GOT3 (cell line): Measurements from ENCODE around the gene KCNA2.

Source experiments
- DNase-seq: peaks from one replicate; lab custom pipeline; 2025; ENCODE audit warnings: mixed read lengths; lab: John Stamatoyannopoulos, UW

Gene KCNA2

DNA sequence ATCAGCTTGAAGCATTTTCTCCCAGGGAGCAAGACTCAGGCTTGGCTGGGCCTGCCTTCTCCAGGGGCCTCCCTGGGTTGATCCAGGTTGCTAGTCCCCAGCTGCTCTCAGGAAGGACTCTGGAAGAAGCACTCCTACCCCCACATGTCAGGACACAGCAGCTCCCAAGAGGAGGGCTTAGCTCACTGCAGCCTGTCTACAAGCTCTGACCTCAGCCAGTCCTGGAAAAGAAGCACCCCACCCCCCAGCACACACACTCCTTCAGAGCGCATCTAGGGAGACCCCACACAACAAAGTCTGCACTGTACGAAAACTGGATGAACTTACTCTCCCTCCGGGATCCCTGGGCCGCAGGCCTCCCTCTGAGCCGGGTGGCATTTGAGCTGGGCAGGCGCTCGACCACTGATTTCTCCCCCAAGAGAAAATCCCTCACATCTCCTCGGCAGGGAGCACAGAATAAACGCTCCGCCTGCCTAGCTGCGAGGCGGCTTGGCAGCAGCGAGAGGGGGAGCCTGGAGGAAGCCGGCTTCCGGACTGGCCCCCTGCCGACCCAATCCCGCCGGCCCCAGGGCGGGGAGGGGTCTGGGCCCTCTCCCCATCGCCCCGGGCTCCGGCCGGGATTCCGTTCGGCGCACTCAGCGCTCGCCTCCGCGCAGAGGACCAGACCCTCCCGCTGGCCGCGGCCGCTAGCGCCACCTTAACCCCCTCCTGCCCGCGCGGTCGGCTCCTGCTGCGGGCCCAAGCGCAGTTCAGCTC is at the start of gene KCNA2:
TSS of gene KCNA2 (minus strand) at position 458 of the 756 bp plus-strand sequence. CDS start 1,576 bp downstream, outside the sequence.
- DNase-seq = no peak

DNA sequence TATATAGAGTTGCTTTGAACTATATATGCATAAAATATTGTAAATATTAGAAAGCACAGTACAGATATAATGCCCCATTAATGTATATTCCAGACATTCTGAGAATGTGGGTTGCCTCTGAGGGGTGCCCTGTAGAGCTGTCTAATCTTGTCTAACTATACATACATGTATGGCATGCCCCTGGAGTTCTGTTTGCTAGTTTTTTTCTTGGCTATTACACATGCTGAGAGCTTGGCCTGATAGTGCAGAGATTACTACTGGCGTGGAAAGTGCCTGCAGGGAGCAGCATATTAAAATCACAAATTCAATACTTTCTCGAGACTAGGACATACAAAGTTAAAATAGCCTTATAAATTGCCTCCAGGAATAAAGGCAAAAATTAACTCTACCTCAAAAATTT is 44.5 kb upstream of the KCNA2 start:
- DNase-seq = no peak

DNA sequence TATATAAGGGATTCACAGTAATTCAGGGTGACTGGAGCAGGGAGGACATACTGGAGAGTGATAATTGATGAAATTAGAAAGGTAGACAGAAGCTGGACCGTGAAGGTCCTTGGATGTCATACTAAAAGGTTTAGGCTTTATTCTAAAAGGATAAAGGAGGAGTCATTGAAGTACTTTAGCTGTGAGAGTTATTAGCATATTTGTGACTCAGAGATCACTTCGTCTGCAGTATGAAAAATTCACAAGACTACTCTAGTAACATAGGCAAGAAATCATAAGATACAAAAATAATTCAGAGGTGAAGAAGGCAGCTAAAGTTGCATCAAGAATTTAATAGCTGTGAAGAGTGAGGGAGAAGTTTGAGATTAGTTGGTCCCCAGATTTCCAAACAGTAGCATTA is 42.3 kb upstream of the KCNA2 start:
- DNase-seq = no peak

DNA sequence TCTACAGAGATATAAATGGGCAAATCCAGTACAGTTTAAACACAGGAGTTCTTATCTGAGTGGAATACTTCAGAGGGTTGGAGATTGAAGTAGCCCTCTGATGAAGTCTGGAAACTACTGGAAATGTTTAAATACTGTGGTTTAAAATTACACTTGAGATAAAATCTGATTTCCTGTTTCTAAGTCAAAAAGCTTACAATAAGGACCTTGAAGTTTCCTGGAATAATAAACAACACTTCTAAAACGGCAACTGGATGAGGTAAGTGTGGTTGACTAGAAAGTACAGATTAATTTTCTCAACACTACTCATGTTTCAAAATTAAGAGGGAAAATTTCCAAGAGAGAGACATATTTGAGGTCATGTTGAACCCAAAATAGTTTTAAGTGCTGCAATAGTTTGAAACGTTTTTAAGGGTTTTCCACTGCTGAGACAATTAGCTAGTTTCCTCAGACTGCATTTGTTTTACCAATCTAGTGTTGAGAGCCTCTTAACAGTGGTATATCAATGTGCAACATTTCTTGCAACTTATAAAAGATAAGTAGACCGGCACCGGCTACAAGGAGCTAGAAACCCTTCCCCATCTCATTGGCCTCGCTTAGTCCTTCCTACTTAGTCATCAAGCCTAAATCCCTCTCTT is 41.2 kb upstream of the KCNA2 start:
- no peak for DNase-seq

DNA sequence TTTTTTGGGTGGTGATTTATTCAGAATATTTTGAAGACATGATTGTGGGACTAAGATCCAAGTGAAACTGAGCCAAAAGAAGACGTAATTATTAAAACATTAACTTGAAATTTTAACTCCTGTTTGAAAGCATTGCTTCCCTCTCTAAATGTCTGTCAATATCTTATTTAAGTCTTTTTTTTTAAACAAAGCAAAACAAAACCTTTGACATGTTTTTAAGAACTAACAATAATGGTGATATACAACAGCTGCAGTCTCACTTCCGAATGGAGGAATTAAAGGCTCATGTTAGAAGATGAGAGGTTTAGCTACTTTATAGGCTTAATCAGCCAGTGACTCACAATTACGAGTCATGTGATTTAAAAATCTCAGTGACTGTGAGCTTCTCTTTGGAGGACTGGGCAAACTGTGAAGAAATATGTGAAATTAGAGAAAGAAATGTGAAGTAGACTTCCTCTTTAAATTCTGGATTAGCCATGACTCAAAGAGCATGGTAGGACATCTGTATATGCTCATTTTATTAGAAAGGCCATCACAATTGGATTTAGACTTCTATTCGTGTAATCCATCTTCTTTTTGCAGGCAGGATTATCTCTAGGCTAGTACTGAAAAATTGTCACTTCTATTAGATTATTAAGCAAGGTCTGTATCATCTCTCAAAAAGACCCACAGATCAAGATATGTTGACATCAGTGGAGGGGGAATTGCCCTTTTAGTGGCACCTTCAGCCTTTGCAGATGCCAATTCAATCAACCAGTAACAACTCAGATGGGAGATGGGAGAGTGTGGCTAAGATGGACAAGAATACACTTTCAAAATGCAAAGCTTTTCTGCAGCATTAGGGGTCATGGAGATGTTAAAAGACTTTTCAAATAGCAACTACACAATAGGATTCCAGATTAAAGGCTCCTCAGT is 39.9 kb upstream of the KCNA2 start:
- no peak for DNase-seq

DNA sequence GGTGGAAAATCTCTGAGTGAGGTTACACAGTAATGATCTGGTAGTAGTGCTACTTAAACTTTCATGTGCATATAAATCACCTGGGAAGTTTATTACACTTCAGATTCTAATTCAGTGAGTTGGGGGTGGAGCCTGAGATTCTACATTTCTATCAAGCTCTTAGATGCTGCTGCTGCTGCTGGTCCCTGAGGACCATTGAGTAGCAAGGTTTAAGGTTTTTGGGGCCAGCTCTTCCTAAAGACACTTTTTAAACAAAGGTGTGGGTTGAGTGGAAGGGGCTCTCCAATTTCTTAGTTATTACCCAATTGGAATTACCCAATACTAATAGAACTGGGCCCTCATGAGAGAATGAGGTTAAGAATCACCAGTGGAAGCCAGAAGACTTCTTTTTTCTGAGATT is 39.1 kb upstream of the KCNA2 start:
- no peak for DNase-seq

DNA sequence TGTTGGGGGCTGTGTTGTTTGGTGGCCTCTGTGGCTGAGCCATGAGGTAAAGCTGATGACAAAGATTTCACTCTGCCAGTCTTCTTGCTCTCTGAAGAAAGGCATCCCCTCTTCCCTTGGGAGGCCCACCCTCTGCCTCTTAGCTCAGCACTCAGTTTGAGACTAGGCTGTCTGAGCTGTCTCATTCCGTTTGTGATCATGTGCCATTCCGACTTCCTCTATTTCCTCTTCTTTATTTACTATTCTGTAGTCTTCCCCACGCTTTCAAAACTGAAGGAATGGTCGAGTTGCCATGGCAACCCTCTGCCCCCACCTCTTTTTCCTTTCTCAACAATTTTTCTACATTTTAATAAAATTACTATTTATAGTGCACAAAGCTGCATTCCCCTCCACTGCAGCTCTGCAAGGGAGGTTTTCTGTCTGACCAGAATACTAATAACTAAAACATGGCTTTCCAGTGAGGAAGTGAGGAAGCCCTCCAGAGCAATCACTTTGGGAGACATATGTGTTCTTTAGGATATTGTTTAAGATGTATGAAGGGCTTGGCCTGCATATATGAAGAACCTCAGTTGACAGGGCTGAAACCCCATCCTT is 37.8 kb upstream of the KCNA2 start:
- DNase-seq = no peak

DNA sequence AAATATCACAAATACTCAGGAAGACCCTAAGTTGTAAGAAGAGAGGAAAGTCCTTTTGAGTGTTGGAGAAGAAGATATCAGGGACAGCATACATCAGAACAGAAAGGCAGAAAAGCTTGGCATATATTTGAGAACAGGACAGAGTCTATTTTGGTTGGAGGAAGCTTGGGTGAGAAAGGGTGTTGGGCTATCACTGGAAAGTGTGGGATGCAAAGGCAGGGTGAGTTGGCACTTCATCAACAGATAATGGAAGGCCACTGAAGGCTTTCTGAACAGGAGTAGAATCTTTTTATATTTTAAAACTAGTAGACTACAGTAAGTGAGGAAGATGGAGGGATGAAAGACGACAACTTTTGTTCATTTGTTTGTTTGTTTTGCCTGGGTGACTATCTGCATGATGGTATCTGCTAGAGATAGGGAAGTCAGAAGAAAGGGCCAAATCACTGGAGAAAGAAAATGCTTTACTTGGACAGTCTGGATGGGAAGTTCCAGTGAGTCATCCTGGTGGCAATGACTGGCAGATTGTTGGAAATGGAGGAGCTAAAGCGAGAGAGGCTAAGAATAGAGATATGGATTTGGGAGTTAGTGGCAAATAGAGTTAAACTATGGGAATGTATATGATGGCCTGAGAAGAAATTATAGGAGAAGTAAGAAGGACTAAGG is 33.7 kb upstream of the KCNA2 start:
- no peak for DNase-seq

DNA sequence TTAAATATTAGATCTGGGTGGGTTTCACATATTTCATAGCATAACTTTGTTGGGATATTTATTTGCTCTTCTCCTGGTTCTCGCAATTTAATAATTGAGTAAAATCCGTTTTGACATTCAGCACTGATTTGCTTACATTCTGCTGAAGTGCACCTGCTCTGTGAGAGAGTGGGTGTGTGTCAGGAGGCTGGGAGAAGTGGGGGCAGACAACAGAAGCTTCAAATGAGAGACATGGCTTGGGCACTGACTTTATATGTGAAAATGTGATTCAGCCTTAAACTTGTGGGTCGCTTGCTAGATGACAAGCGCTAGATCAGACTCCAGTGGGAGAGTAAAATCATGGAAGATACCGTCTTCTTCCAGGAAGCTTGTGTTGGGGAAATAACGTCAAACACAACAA is 32.4 kb upstream of the KCNA2 start:
- DNase-seq = no peak

DNA sequence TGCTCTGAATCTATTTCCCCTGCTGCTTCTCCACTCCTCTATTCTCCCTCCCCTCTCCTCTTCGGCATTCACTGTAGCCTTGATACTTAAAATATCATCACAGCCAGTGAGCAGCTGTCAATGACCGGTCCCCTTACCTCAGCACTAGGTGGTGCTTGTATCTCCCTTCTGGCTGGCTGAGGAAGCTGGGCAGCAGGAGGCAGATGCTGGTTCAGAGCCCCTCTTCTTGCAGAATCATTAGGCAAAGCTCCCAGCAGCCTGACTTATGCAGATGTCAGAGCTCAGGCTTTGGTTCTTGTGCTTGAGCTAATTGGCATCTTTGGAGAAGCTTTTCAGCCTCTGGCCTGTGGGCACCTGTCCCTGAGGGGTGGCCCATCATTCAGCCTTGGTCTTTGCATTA is 31.9 kb upstream of the KCNA2 start:
- DNase-seq = no peak

DNA sequence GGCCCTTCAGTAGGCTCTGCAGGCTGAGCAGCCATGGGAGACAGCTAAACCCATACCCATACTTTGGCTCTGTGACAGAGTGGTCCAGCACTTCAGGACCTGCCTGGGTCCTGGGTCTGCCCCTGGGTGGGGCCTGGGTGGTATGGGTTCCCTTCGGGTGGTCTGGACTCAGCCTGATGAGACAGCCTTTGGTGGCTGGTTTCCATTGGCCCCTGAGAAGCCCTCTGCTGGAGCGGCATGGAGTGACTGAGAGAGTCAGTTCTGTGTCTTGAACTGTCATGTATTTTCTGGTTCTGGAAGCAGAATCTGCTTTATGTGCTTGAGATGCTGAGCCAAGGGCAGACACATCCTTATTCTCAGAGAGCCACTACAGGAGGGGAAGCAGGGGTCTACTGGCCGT is 31.3 kb upstream of the KCNA2 start:
- no peak for DNase-seq

DNA sequence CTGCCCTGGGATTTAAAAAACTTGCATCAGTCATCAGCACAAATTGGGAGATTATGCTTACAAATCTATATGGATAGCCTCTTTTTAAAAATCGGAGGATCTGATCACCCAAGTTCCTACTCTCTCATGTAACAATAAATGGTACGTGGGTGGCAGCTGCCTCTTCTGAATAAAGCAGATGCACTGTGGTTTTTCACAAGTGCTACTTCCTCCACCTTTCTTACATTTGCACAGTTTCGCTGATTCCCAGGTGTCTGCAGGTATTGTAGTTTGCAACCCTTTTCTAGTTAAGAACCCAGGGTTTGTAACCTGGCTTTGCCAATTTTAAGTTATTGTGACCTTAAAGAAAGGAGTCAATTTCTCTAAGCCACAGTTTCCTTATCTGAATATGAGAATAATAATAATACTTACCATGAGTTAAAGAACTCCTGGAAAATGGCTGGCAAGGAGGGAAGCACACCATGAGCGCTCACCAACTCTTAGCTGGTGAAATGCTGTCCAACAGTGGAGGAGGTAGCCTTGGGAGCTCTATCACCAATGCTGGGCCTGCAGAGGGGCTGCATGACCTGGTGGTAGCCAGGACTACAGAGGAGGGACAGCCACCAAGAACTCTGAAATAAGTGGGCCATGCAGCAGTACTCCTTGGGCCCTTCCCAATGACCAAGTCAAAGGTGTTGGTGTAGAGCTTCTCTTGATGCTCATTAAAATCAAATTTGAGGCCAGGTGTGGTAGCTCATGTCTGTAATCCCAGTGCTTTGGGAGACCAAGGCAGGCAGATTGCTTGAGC is 30.2 kb upstream of the KCNA2 start:
- DNase-seq = no peak

DNA sequence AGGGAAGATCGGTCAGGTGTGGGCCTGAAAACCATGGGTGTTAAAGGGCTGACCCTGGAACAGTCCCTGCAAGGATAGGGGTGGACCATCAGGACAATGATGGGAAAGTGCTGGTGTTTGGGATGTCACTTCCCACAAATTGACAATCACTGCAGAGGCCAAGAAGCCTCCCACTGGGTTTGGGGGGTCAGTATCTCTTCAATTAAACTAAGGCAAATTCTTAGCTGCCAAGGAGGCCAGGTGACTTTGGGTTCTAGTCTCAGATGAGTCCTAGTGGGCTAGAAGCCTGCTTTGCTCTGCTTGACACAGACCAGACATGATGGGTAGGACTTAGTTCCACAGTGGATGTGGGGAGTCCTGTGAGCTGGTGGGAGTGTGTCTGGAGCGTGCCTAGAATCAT is 29.3 kb upstream of the KCNA2 start:
- no peak for DNase-seq

DNA sequence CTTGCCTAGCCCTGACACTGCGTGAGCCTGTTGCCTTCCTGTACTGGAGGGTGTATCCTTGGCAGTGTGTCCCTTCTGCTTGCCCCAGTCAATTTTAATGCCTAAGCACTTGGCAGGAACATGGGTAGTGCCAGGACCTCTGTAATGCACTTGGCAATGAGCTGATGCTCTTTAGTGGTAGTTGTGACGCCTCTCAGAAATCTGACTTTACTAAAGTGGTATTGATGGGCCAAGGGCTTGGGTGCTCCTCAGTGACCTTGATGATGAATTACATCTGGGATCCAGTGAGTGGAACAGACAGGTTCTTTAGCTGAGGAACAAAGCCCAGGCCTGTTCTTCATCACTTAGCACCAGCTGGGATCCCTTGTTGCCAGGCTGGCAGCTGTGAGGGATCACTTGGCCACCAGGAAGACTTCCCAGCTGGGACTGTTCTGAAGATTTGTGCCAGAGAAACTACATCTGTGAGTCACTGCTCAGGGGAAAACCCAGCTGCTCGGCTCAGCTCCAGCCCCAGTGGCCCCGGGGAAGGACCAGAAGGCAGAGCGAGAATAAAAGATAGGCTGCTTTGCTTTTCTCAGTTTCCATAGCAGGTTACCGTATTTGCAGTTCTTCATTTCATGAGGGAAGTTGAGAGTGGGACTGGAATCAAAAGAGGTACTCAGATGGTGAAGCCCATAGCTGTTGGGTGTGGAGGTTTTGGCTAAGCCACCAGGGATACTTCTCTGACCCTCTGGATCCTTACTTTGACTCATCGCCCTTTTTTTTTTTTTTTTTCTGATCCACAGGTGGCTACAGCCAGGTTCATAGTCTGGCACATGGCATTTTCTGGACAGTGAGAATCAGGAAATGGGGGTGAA is 28.5 kb upstream of the KCNA2 start:
- peak; percentile 6 for DNase-seq

DNA sequence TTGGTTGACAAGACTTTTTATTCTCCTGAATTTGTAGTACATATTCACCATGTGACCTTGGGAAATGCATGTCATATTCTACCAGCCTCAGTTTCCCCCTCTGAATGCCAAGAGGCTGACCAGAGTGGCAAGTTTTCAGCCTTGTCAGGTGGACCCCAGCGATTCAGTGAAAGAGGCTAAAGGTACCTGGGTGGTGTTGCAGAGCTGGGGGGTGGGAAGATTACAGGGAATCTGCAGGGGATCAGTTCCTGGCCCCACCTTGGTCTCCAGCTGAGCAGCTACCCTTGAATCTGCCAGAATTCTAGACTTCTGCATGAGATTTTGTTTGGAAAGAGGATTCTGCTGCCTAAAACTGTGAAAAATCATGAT is 27.9 kb upstream of the KCNA2 start:
- DNase-seq = no peak

DNA sequence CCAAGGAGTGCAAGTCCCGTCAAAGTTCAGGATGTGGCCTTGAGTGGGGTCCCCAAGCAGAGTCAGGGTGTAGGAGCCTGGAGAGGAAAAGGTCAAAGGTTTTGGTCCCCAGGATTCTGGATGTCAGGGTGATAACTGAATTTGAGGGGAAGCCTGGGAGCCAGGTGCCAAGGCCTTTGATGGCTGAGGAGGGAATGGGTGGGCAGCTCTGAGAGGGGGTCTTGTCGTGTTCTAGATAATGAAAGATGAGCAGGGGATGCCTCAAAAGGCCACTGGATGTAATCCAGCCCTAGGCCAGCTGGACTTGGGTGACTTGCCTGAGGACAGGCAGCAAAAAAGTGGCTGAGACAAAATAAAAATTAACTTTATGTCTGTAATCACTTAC is 27.5 kb upstream of the KCNA2 start:
- no peak for DNase-seq

DNA sequence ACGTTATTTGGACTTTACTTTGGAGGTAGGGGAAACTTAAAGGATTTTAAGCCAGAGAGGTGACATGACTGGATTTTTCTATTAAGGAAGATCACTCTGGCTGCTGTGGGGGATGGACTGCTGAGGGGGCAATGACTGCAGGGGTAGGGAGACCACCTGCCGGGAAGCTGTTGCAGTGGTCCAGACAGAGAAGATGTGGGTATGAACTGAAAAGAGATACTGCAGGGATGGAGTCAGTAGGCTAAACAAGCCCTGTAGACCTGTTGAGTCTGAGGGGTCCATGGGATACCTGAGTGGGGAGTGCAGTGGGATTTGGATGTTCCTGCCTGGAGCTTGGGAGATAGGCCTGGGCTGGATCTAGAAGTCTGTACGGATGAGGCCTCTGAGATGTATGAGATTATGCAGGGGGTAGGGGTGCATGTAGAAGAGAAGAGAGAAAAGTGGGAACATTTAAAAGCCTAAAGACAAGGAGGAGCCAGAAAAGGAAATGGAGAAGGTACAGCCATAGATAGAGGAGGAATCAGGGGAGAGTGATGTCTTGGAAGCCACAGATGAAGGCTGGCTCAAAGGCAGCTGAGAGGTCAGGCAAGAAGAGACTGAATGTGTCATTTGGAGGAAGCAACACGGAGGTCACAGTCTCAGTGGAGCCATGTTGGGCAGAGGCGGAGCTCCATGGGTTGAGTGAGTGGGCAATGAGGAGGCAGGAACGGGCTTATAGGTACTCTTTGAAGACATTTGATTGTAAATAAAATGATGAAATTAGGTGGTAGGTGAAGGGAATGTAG is 25.9 kb upstream of the KCNA2 start:
- no peak for DNase-seq

DNA sequence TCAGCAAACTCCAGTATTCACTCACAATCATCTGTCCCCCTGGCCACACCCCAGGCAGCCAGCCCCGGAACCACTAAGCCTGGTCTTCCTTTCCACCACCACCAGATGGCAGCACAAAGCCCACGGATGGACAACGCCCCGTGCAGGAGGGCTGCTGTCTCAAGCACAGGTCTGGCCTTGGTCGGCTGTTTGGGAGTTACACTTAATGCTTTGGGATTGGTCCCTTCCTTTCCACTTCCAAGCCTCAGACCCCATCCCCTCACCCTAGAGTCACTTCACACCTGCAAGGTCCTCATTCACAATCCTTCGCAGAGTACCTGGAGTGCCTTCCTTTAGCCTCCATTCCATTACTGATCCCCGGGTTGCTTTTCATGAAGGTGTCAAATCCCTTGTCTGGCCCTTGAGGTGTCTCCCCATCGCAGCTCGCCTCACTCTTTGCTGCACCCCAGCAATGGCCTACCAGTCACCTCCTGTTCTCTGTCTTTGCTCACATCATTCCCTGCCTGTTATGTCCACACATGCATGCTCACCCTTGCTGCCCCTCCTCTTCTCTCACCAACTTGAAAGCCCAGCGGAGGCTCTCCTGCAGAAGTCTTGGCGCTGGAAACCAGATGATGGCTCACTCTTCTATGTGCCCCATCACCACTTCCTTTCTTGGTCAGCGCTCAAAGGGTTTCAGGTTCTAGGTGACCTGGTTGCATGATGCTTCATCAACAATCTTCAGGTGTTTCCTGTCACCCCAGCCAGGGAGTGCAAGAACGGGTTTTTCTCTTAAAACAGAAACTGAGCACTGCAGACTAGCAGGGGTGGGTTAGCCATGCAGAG is 24.9 kb upstream of the KCNA2 start:
- peak; percentile 7 for DNase-seq
